Measurements from ENCODE around the gene MMS19.

- TF ChIP-seq CTCF (IDR thresholded peaks at IDR 0.05) (no peak), POLR2A (IDR thresholded peaks at IDR 0.05) (no peak)
These were observed 19.0 kb upstream of the MMS19 start for GRCh38 chr10:97517096-97517750.
